ENCODE results near the gene MMS19.
A peak's percentile ranks its signal among the peaks of the same experiment; 100 is the strongest.
"Not testable (repeated sequence)": the region's sequence is repeated elsewhere in the genome, so short reads cannot be mapped to it uniquely, and the experiment has no call there.

Gene MMS19

GRCh38 chr10:97533888-97534287 lies 35.7 kb upstream of the MMS19 start:
- TF ChIP-seq CTCF (conservative IDR thresholded peaks at IDR 0.05; ENCODE audit: low read length) = no peak
- no peak for DNase-seq (ENCODE audit: low read depth)
- no peak overlapping the region for H3K4me3 ChIP-seq (ENCODE audit: low read length)

- TF ChIP-seq CTCF (conservative IDR thresholded peaks at IDR 0.05; ENCODE audit: low read length) = no peak
- H3K4me3 ChIP-seq (ENCODE audit: low read length) = no peak overlapping the region
- DNase-seq (ENCODE audit: low read depth) = peak; percentile 46
Measured at GRCh38 chr10:97532935-97533671, 34.9 kb upstream of the MMS19 start.

GRCh38 chr10:97531401-97531986 lies 33.3 kb upstream of the MMS19 start:
- no peak overlapping the region for H3K4me3 ChIP-seq (ENCODE audit: low read length)
- DNase-seq (ENCODE audit: low read depth) = no peak
- TF ChIP-seq CTCF (conservative IDR thresholded peaks at IDR 0.05; ENCODE audit: low read length) = no peak

- H3K4me3 ChIP-seq (ENCODE audit: low read length) = no peak overlapping the region
- DNase-seq (ENCODE audit: low read depth) = no peak
- TF ChIP-seq CTCF (conservative IDR thresholded peaks at IDR 0.05; ENCODE audit: low read length) = no peak
Measured at GRCh38 chr10:97529685-97530465, 31.7 kb upstream of the MMS19 start.

- H3K4me3 ChIP-seq (ENCODE audit: low read length); DNase-seq (ENCODE audit: low read depth): not testable (repeated sequence)
Measured at GRCh38 chr10:97528876-97529275, 30.7 kb upstream of the MMS19 start.

GRCh38 chr10:97525683-97526110 lies 27.5 kb upstream of the MMS19 start:
- no peak for DNase-seq (ENCODE audit: low read depth)
- TF ChIP-seq CTCF (conservative IDR thresholded peaks at IDR 0.05; ENCODE audit: low read length) = no peak
- H3K4me3 ChIP-seq (ENCODE audit: low read length) = no peak overlapping the region

- DNase-seq (ENCODE audit: low read depth) = no peak
- TF ChIP-seq CTCF (conservative IDR thresholded peaks at IDR 0.05; ENCODE audit: low read length) = no peak
- H3K4me3 ChIP-seq (ENCODE audit: low read length) = no peak overlapping the region
Measured at GRCh38 chr10:97525086-97525485, 26.9 kb upstream of the MMS19 start.
